Subcutaneous abdominal adipose tissue (tissue), 5 donors: ENCODE data around the gene IFNA10.
"Not testable (repeated sequence)": the region's sequence is repeated elsewhere in the genome, so short reads cannot be mapped to it uniquely, and the experiment has no call there.

Experiments used
- H3K27ac ChIP-seq: one replicate; pipeline ENCODE4 v1.7.0; 2013; ENCODE audit warnings: low read depth, mild to moderate bottlenecking, inconsistent platforms, low read length, moderate library complexity
- H3K27me3 ChIP-seq, 5 donors: one replicate each; pipeline ENCODE4 v1.7.0; 2013; ENCODE audit warnings: low read length in 5 of 5, inconsistent platforms in 1 of 5; ENCODE audit not compliant: control insufficient read depth in 5 of 5, insufficient read depth in 4 of 5
- H3K36me3 ChIP-seq, 5 donors: one replicate each; pipeline ENCODE4 v1.7.0; 2013; ENCODE audit warnings: low read length in 5 of 5; ENCODE audit not compliant: control insufficient read depth in 5 of 5, insufficient read depth in 5 of 5
- H3K4me1 ChIP-seq, 5 donors: one replicate each; pipeline ENCODE4 v1.7.0; 2013; ENCODE audit warnings: low read length in 5 of 5, mild to moderate bottlenecking in 3 of 5, moderate library complexity in 1 of 5; ENCODE audit not compliant: control insufficient read depth in 5 of 5, insufficient read depth in 5 of 5
- H3K4me3 ChIP-seq, 5 donors: one replicate each; pipeline ENCODE4 v1.7.0; 2013; ENCODE audit warnings: low read length in 5 of 5, low read depth in 1 of 5
- H3K9ac ChIP-seq, 5 donors: one replicate each; pipeline ENCODE4 v1.7.0; 2013; ENCODE audit warnings: low read length in 5 of 5, mild to moderate bottlenecking in 4 of 5, moderate library complexity in 3 of 5
- H3K9me3 ChIP-seq, 5 donors: one replicate each; pipeline ENCODE4 v1.7.0; 2013; ENCODE audit warnings: low read length in 5 of 5; ENCODE audit not compliant: control insufficient read depth in 5 of 5
- donor health status: healthy.
- donor health status: healthy.
- donor health status: healthy.
- donor health status: healthy.
- donor health status: healthy.

The IFNA10 gene

GRCh38 chr9:21194867-21195776 is 11.8 kb downstream of the IFNA10 start:
- not testable (repeated sequence) for H3K4me1 ChIP-seq, H3K36me3 ChIP-seq, H3K4me3 ChIP-seq, H3K9ac ChIP-seq, H3K9me3 ChIP-seq, H3K27me3 ChIP-seq, H3K27ac ChIP-seq

- not testable (repeated sequence) for H3K27ac ChIP-seq, H3K9ac ChIP-seq, H3K36me3 ChIP-seq, H3K27me3 ChIP-seq, H3K4me1 ChIP-seq, H3K9me3 ChIP-seq, H3K4me3 ChIP-seq
These were observed 19.5 kb downstream of the IFNA10 start, which contains the start of gene IFNA4 for GRCh38 chr9:21187487-21187886. TSS of gene IFNA4 (minus strand) at chr9:21187587. CDS start at chr9:21187531, 56 bp downstream.

- H3K4me3 ChIP-seq, H3K27ac ChIP-seq, H3K9ac ChIP-seq, H3K36me3 ChIP-seq, H3K4me1 ChIP-seq, H3K9me3 ChIP-seq, H3K27me3 ChIP-seq: not testable (repeated sequence)
These were observed 23.9 kb downstream of the IFNA10 start for GRCh38 chr9:21182810-21183736.

GRCh38 chr9:21174671-21175070 is 32.3 kb downstream of the IFNA10 start:
- Histone ChIP-seq H3K4me3 (no peak overlapping the region), H3K27me3 (no peaks in the 10 kb centered on the region), H3K9ac (no peak overlapping the region), H3K9me3 (no peaks in the 10 kb centered on the region), H3K27ac (no peak overlapping the region), H3K36me3 (no peaks in the 10 kb centered on the region), H3K4me1 (no peaks in the 10 kb centered on the region)

- Histone ChIP-seq H3K27me3 (no peaks in the 10 kb centered on the region), H3K4me3 (no peak overlapping the region), H3K36me3 (no peaks in the 10 kb centered on the region), H3K27ac (no peak overlapping the region), H3K9me3 (no peaks in the 10 kb centered on the region), H3K9ac (no peak overlapping the region), H3K4me1 (no peaks in the 10 kb centered on the region)
These were observed 34.8 kb downstream of the IFNA10 start for GRCh38 chr9:21172156-21172555.

GRCh38 chr9:21171351-21171750 is 35.6 kb downstream of the IFNA10 start:
- Histone ChIP-seq H3K9ac (no peak overlapping the region), H3K27ac (no peak overlapping the region), H3K36me3 (no peaks in the 10 kb centered on the region), H3K4me1 (no peaks in the 10 kb centered on the region), H3K4me3 (no peak overlapping the region), H3K9me3 (no peaks in the 10 kb centered on the region), H3K27me3 (no peaks in the 10 kb centered on the region)

- not testable (repeated sequence) for H3K36me3 ChIP-seq, H3K9me3 ChIP-seq, H3K27ac ChIP-seq, H3K4me1 ChIP-seq, H3K27me3 ChIP-seq, H3K9ac ChIP-seq, H3K4me3 ChIP-seq
These were observed 40.4 kb downstream of the IFNA10 start, which contains the start of gene IFNA21 for GRCh38 chr9:21166560-21166959. TSS of gene IFNA21 (minus strand) at chr9:21166660. CDS start at chr9:21166612, 48 bp downstream.

GRCh38 chr9:21165516-21165915 is 41.4 kb downstream of the IFNA10 start:
- no peaks in the 10 kb centered on the region for H3K9me3 ChIP-seq
- no peak overlapping the region for H3K4me3 ChIP-seq
- H3K27ac ChIP-seq = no peak overlapping the region
- no peak overlapping the region for H3K9ac ChIP-seq
- no peaks in the 10 kb centered on the region for H3K36me3 ChIP-seq
- H3K4me1 ChIP-seq = no peaks in the 10 kb centered on the region
- H3K27me3 ChIP-seq = no peaks in the 10 kb centered on the region

- Histone ChIP-seq H3K27ac (no peak overlapping the region), H3K4me3 (no peak overlapping the region), H3K27me3 (no peaks in the 10 kb centered on the region), H3K9ac (no peak overlapping the region), H3K4me1 (peaks cover 0 to 5% (median 0%) of the 10 kb centered on the region in 5 donors), H3K9me3 (no peaks in the 10 kb centered on the region), H3K36me3 (no peaks in the 10 kb centered on the region)
These were observed 46.8 kb downstream of the IFNA10 start for GRCh38 chr9:21160178-21160577.
